ENCODE data around the gene PTS. TPM values are rescaled to one million over a fixed set of nuclear protein-coding genes. Genes with fewer than 3 reads are reported as not detected.

The PTS gene
- 10 to 100 TPM; 82.9 to 86.2 TPM for total RNA-seq
- 8.8 TPM for polyA plus RNA-seq (2013, experiment 1 of 2)
- polyA plus RNA-seq (2013, experiment 2 of 2): 22.0 TPM
- total RNA-seq: 6.6 to 56.4 (median 16.0) reads per million in 172 experiments

GRCh38 chr11:112226062-112226830 is at the start of gene PTS:
PTS (plus strand) TSS chr11:112226428; CDS start chr11:112226444, 16 bp downstream.
- peak within 1 kb of the TSS; percentile 96 for H3K4me3 Mint-ChIP-seq
- H3K27ac Mint-ChIP-seq: peak within 1 kb of the TSS; percentile 99
- ATAC-seq (ENCODE audit: poor library complexity): peak; percentile 89
- no peaks in the 10 kb centered on the region for H3K9me3 Mint-ChIP-seq
- CTCF ChIA-PET: interaction anchor here (1.0 to 4.2 kb wide), 2 partner anchors 54 to 330 kb away, joined by 3 to 27 read pairs; no protein-coding TSS in a partner anchor
- POLR2A ChIA-PET: interaction anchor here (0.7 to 2.4 kb wide), 5 partner anchors 53 to 1088 kb away, joined by 3 to 18 read pairs (median 5); partner anchors contain the start of genes SDHD, TIMM8B and TTC12
- no peaks in the 10 kb centered on the region for H3K27me3 Mint-ChIP-seq
- H3K36me3 ChIP-seq (ENCODE audit: insufficient read depth, low read length): peaks cover 24% of the 10 kb centered on the region
- intact Hi-C loops (cut with DNase I, micrococcal nuclease): loop anchor here in 1 of 2 experiments (2.0 to 10.0 kb wide), 4 partner anchors 229 to 1089 kb away; partner anchors contain the start of genes PPP2R1B and TTC12
- peaks cover 20% of the 10 kb centered on the region for H3K4me1 Mint-ChIP-seq (ENCODE audit: low read depth)
- no peaks in the 10 kb centered on the region for H3K27me3 ChIP-seq (ENCODE audit: control insufficient read depth in 1 of 2, insufficient read depth in 2 of 2, low read length in 2 of 2)
- peak; percentile 68 to 93 (median 80) for DNase-seq
- H3K9me3 ChIP-seq (ENCODE audit: control insufficient read depth in 1 of 2, insufficient read depth in 1 of 2, low read length in 2 of 2): no peaks in the 10 kb centered on the region
- TF ChIP-seq CTCF (IDR thresholded peaks at IDR 0.05): no peak
- peaks cover 17% of the 10 kb centered on the region for H3K4me1 ChIP-seq (ENCODE audit: insufficient read depth, low read length)
- peak within 1 kb of the TSS; percentile 69 for H3K4me3 ChIP-seq (ENCODE audit: low read length)
- peak within 1 kb of the TSS; percentile 95 to 96 for H3K27ac ChIP-seq (ENCODE audit: low read depth in 1 of 2, low read length in 2 of 2)
- peaks cover 51% of the 10 kb centered on the region for H3K36me3 Mint-ChIP-seq (ENCODE audit: low read depth)

DNA sequence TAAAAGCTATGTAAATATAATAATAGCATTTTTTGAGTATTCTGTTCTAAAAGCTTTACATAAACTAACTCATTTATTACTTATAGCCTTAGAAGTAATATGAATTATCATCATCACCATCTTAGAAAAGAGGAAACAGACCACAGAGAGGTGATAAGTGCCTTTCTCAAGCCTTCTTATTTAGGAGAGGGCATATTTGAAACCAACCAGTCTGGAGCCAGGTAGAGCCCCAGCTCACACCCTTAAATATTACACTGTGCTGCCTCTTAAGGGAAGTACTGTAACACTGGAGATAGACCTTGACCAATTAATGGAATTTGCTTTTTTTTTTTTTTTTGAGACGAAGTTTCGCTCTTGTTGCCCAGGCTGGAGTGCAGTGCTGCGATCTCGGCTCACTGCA is 48.6 kb upstream of the PTS start:
- Mint-ChIP-seq H3K4me3 (no peak overlapping the region), H3K27me3 (peaks cover 13% of the 10 kb centered on the region), H3K36me3 (ENCODE audit: low read depth) (no peaks in the 10 kb centered on the region), H3K9me3 (no peaks in the 10 kb centered on the region), H3K4me1 (ENCODE audit: low read depth) (peaks cover 13% of the 10 kb centered on the region), H3K27ac (no peak overlapping the region)
- ChIA-PET POLR2A (no interaction called here), CTCF (no interaction called here)
- TF ChIP-seq CTCF (IDR thresholded peaks at IDR 0.05): no peak
- H3K27ac ChIP-seq (ENCODE audit: low read depth in 1 of 2, low read length in 2 of 2): no peak overlapping the region
- no peak overlapping the region for H3K4me3 ChIP-seq (ENCODE audit: low read length)
- H3K36me3 ChIP-seq (ENCODE audit: insufficient read depth, low read length): no peaks in the 10 kb centered on the region
- no peaks in the 10 kb centered on the region for H3K9me3 ChIP-seq (ENCODE audit: control insufficient read depth in 1 of 2, insufficient read depth in 1 of 2, low read length in 2 of 2)
- peaks cover 0 to 3% of the 10 kb centered on the region in 2 experiments for H3K27me3 ChIP-seq (ENCODE audit: control insufficient read depth in 1 of 2, insufficient read depth in 2 of 2, low read length in 2 of 2)
- no peak for ATAC-seq (ENCODE audit: poor library complexity)
- intact Hi-C loops (cut with DNase I, micrococcal nuclease): no loop called here
- DNase-seq: no peak
- H3K4me1 ChIP-seq (ENCODE audit: insufficient read depth, low read length): peaks cover 3% of the 10 kb centered on the region

DNA sequence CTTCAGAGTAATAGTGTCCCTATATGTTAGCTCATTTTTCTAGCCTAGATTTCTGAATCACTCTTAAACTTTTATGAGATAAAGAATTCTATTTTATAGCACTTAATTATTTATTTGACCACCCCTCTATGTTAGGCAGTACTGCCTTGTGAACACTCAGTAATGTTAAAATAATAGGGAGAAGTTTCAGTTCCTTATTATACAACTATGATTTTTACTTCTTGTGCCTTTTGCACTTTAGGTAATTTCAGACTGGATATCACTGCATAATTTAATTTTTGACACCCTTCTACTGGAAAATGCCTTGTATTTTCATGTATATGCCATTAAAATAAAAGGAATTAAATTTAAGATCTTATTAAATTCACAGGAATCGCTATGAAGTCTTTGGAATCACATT is 47.8 kb upstream of the PTS start:
- CTCF ChIA-PET: no interaction called here
- intact Hi-C loops (cut with DNase I, micrococcal nuclease): no loop called here
- no peak overlapping the region for H3K4me3 ChIP-seq (ENCODE audit: low read length)
- H3K27ac ChIP-seq (ENCODE audit: low read depth in 1 of 2, low read length in 2 of 2): no peak overlapping the region
- Mint-ChIP-seq H3K36me3 (ENCODE audit: low read depth) (no peaks in the 10 kb centered on the region), H3K9me3 (no peaks in the 10 kb centered on the region), H3K27me3 (peaks cover 13% of the 10 kb centered on the region), H3K4me3 (no peak overlapping the region), H3K4me1 (ENCODE audit: low read depth) (peaks cover 13% of the 10 kb centered on the region), H3K27ac (no peak overlapping the region)
- peaks cover 3% of the 10 kb centered on the region for H3K4me1 ChIP-seq (ENCODE audit: insufficient read depth, low read length)
- no peak for ATAC-seq (ENCODE audit: poor library complexity)
- POLR2A ChIA-PET: no interaction called here
- H3K9me3 ChIP-seq (ENCODE audit: control insufficient read depth in 1 of 2, insufficient read depth in 1 of 2, low read length in 2 of 2): no peaks in the 10 kb centered on the region
- no peak for DNase-seq
- TF ChIP-seq CTCF (IDR thresholded peaks at IDR 0.05): no peak
- peaks cover 0 to 3% of the 10 kb centered on the region in 2 experiments for H3K27me3 ChIP-seq (ENCODE audit: control insufficient read depth in 1 of 2, insufficient read depth in 2 of 2, low read length in 2 of 2)
- H3K36me3 ChIP-seq (ENCODE audit: insufficient read depth, low read length): no peaks in the 10 kb centered on the region

Measured in CD4-positive, alpha-beta T cell (primary cell).